Measurements from ENCODE around the gene VAV1.

DNA sequence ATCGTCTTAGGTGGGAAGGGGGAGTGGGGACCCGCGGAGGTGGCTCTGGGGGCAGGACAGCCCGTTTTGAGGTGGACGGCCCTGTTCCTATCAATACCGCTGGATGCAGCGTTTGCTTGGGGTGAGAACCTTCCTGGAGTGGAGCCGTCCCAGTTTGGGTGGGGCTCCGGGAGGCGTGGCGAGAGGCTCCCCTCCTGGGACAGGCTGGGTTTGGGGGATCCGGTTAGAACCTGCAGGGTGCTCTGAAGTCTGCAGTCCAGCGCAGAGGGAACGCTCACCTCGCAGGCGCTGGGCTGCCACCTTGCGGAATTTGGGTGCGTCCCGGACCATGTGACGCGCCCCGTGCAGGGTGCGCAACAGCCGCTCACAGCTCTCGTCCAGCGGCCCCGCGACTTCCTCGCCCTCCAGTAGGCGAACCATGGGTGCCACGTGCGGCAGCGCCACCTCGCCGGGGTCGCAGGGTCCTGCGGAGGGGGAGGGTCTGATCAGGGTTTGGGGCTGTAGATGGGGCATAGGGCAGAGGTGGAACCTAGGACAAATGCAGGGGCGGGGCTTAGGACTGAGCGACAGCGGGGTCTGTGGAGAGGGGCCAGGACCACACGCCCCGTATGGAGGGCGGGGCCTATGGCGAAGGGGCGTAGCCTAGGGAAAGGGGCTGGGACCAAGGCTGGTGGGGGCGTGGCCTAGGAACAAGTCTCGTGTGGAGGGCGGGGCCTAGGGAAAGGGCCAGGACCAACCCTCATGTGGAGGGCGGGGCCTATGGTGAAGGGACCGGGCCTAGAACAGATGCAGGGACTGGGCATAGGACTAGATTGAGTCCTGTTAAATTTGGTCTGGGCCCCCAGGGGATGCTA lies 19.1 kb upstream of the VAV1 start:
- peak in 2 of 3 donors; percentile 29 to 68 for TF ChIP-seq POLR2AphosphoS5 (IDR thresholded peaks at IDR 0.05)
- TF ChIP-seq POLR2A (IDR thresholded peaks at IDR 0.05) = no peak
- TF ChIP-seq EP300 (IDR thresholded peaks at IDR 0.05) = no peak
- TF ChIP-seq, protein P1, sequence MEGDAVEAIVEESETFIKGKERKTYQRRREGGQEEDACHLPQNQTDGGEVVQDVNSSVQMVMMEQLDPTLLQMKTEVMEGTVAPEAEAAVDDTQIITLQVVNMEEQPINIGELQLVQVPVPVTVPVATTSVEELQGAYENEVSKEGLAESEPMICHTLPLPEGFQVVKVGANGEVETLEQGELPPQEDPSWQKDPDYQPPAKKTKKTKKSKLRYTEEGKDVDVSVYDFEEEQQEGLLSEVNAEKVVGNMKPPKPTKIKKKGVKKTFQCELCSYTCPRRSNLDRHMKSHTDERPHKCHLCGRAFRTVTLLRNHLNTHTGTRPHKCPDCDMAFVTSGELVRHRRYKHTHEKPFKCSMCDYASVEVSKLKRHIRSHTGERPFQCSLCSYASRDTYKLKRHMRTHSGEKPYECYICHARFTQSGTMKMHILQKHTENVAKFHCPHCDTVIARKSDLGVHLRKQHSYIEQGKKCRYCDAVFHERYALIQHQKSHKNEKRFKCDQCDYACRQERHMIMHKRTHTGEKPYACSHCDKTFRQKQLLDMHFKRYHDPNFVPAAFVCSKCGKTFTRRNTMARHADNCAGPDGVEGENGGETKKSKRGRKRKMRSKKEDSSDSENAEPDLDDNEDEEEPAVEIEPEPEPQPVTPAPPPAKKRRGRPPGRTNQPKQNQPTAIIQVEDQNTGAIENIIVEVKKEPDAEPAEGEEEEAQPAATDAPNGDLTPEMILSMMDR (IDR thresholded peaks at IDR 0.05) = peak in 5 of 7 experiments; percentile 39 to 62 (median 43)
